Ishikawa (cell line): ENCODE results near the gene BIRC7.

ENCODE experiments used
- CEBPB ChIP-seq: IDR thresholded peaks from 2 replicates; pipeline ENCODE4 v1.6.1; 2012
- CREB1 ChIP-seq: IDR thresholded peaks from 2 replicates; pipeline ENCODE4 v1.6.1; 2012; ENCODE audit warnings: low read depth
- EGR1 ChIP-seq: IDR thresholded peaks from 2 replicates; pipeline ENCODE4 v1.6.1; 2012
- EP300 ChIP-seq: IDR thresholded peaks from 2 replicates; pipeline ENCODE4 v1.6.1; 2012; ENCODE audit warnings: borderline replicate concordance
- FOXM1 ChIP-seq: IDR thresholded peaks from 2 replicates; pipeline ENCODE4 v1.6.1; 2012; ENCODE audit warnings: low read depth, borderline replicate concordance
- NFIC ChIP-seq: IDR thresholded peaks from 2 replicates; pipeline ENCODE4 v1.6.1; 2012
- RAD21 ChIP-seq: IDR thresholded peaks from 2 replicates; pipeline ENCODE4 v1.6.1; 2012; ENCODE audit warnings: low read depth
- TAF1 ChIP-seq: IDR thresholded peaks from 2 replicates; pipeline ENCODE4 v1.6.1; 2012; ENCODE audit warnings: low read depth, mild to moderate bottlenecking
- TCF12 ChIP-seq: IDR thresholded peaks from 2 replicates; pipeline ENCODE4 v1.6.1; 2012; ENCODE audit warnings: low read depth
- TEAD4 ChIP-seq: IDR thresholded peaks from 2 replicates; pipeline ENCODE4 v1.6.1; 2012
- YY1 ChIP-seq: IDR thresholded peaks from 2 replicates; pipeline ENCODE4 v1.6.1; 2012; ENCODE audit warnings: low read depth
- ZBTB7A ChIP-seq: IDR thresholded peaks from 2 replicates; pipeline ENCODE4 v1.6.1; 2012; ENCODE audit warnings: low read depth
- TF ChIP-seq, protein P1 (sequence below): IDR thresholded peaks from 2 replicates; pipeline ENCODE4 v1.6.1; 2012; ENCODE audit warnings: low read depth, mild to moderate bottlenecking
- TF ChIP-seq, protein P2 (sequence below): IDR thresholded peaks from 2 replicates; pipeline ENCODE4 v1.6.1; 2012
- TF ChIP-seq, protein P3 (sequence below): IDR thresholded peaks from 2 replicates; pipeline ENCODE4 v1.6.1; 2012

Gene BIRC7

GRCh38 chr20:63281742-63282665 lies 46.3 kb downstream of the BIRC7 start:
- TF ChIP-seq ZBTB7A (no peak), RAD21 (no peak), CREB1 (no peak), TAF1 (no peak), CEBPB (no peak), EGR1 (no peak)
- TF ChIP-seq, protein P1, sequence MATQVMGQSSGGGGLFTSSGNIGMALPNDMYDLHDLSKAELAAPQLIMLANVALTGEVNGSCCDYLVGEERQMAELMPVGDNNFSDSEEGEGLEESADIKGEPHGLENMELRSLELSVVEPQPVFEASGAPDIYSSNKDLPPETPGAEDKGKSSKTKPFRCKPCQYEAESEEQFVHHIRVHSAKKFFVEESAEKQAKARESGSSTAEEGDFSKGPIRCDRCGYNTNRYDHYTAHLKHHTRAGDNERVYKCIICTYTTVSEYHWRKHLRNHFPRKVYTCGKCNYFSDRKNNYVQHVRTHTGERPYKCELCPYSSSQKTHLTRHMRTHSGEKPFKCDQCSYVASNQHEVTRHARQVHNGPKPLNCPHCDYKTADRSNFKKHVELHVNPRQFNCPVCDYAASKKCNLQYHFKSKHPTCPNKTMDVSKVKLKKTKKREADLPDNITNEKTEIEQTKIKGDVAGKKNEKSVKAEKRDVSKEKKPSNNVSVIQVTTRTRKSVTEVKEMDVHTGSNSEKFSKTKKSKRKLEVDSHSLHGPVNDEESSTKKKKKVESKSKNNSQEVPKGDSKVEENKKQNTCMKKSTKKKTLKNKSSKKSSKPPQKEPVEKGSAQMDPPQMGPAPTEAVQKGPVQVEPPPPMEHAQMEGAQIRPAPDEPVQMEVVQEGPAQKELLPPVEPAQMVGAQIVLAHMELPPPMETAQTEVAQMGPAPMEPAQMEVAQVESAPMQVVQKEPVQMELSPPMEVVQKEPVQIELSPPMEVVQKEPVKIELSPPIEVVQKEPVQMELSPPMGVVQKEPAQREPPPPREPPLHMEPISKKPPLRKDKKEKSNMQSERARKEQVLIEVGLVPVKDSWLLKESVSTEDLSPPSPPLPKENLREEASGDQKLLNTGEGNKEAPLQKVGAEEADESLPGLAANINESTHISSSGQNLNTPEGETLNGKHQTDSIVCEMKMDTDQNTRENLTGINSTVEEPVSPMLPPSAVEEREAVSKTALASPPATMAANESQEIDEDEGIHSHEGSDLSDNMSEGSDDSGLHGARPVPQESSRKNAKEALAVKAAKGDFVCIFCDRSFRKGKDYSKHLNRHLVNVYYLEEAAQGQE = no peak

- TF ChIP-seq EP300 = no peak
- TF ChIP-seq RAD21 = no peak
- TF ChIP-seq NFIC = no peak
- no peak for TF ChIP-seq FOXM1
These were observed 47.2 kb downstream of the BIRC7 start for GRCh38 chr20:63282946-63283345.

GRCh38 chr20:63283397-63284082 lies 47.8 kb downstream of the BIRC7 start:
- no peak for TF ChIP-seq EP300

DNA sequence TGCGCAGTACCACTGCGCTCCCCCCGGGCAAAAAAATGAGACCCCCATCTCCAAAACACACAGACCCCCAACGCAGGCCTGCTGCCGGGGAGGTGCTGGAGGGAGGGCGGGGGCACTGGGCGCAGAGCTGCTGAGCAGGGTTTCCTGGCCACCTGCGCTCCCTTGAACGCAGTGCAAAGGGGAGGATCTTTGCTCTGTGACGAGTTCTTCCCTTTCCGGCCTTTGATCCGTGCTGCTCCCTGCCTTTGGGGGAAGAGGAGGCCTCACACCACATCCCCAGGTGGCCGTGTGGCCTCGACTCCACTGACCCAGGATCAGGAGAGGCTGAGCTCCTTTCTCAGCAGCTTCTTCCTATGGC lies 48.4 kb downstream of the BIRC7 start:
- TF ChIP-seq EGR1 = no peak
- TF ChIP-seq EP300 = no peak
- no peak for TF ChIP-seq YY1
- TF ChIP-seq NFIC = no peak
- TF ChIP-seq, protein P2, sequence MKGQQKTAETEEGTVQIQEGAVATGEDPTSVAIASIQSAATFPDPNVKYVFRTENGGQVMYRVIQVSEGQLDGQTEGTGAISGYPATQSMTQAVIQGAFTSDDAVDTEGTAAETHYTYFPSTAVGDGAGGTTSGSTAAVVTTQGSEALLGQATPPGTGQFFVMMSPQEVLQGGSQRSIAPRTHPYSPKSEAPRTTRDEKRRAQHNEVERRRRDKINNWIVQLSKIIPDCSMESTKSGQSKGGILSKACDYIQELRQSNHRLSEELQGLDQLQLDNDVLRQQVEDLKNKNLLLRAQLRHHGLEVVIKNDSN = no peak
- TF ChIP-seq CREB1 = no peak
- TF ChIP-seq TAF1 = no peak
- TF ChIP-seq CEBPB = no peak
- no peak for TF ChIP-seq TCF12
- no peak for TF ChIP-seq FOXM1
- TF ChIP-seq ZBTB7A = no peak
- no peak for TF ChIP-seq TEAD4
- TF ChIP-seq, protein P3, sequence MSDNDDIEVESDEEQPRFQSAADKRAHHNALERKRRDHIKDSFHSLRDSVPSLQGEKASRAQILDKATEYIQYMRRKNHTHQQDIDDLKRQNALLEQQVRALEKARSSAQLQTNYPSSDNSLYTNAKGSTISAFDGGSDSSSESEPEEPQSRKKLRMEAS = no peak
- no peak for TF ChIP-seq RAD21
- TF ChIP-seq, protein P1 = no peak

DNA sequence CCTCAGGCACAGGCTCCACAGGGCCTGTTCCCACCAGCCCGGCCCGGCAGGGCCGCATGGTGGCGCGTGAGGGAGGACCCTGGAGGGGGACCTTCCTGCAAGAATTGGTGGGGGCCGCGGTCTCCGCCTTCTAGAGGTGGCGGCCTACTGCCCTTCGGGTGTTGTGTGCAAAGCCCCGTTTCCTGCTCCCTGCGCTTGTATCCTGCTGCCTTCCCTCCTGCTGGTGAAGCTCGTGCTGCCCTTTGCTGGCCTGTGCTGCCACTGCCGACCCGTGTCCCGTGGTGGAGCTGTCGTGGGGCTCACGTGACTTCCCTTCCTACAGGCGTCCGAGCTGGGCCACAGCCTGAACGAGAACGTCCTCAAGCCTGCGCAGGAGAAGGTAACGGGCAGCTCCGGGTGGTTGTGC lies 48.8 kb downstream of the BIRC7 start:
- TF ChIP-seq EP300 (no peak), RAD21 (no peak), YY1 (no peak), TEAD4 (no peak), TAF1 (no peak), CEBPB (no peak), ZBTB7A (no peak)
- TF ChIP-seq, protein P1 = no peak
- TF ChIP-seq, protein P3 = no peak
